Endothelial cell of umbilical vein (primary cell): ENCODE data around the gene UBASH3A. TPM values are rescaled to one million over a fixed set of nuclear protein-coding genes. Genes with fewer than 3 reads are reported as not detected.

Source experiments
- BruUV-seq: library from RNA; stranded (reverse); fragments of 400-500 nt; replicated peaks from 2 replicates; lab custom pipeline; 2021; lab: Mats Ljungman, UMichigan
- CTCF ChIA-PET: fragments of 300-600, 350-600 bp; sonication (Branson Sonifier 250); formaldehyde crosslinking; loops from one replicate; lab custom pipeline; 2021; ENCODE audit warnings: antibody characterized with exemption, inconsistent platforms; lab: Charles Lee
- POLR2A ChIA-PET: fragments of 300-600, 350-600 bp; sonication (Branson Sonifier 250); formaldehyde crosslinking; loops from one replicate; lab custom pipeline; 2021; ENCODE audit warnings: antibody characterized with exemption, inconsistent platforms; lab: Charles Lee
- DNase-seq: peaks from one replicate; pipeline ENCODE4 v3.0.0-alpha.2; 2011; ENCODE audit warnings: low read depth, low spot score
- FAIRE-seq: peaks from 2 replicates; lab custom pipeline; 2011; peaks lifted over from hg19 to GRCh38; lab: Jason Lieb, UNC
- H2AFZ ChIP-seq: 2 replicates; pipeline ENCODE4 v1.6.0; 2012; ENCODE audit warnings: low read depth, low read length, control low read depth, inconsistent platforms
- H3K27ac ChIP-seq: 2 replicates; pipeline ENCODE4 v1.5.1; 2011; ENCODE audit warnings: low read depth, mild to moderate bottlenecking, control low read depth, low read length, moderate library complexity; ENCODE audit not compliant: insufficient read depth
- H3K27me3 ChIP-seq, 2 experiments: 2 replicates each; pipeline versions ENCODE4 v1.6.0 to v1.6.1; 2011; ENCODE audit warnings: low read length in 2 of 2, mixed read lengths in 1 of 2; ENCODE audit not compliant: control insufficient read depth in 2 of 2, insufficient read depth in 2 of 2
- H3K36me3 ChIP-seq, 2 experiments: 2 replicates in 1 of 2; 3 replicates in 1 of 2; pipeline ENCODE4 v1.5.1; 2011; ENCODE audit warnings: low read length in 2 of 2, mild to moderate bottlenecking in 1 of 2, moderate library complexity in 1 of 2; ENCODE audit not compliant: control insufficient read depth in 2 of 2, insufficient read depth in 2 of 2; ENCODE audit errors: extremely low read depth in 1 of 2
- H3K4me1 ChIP-seq: 3 replicates; pipeline ENCODE4 v1.5.1; 2011; ENCODE audit warnings: mild to moderate bottlenecking, low read length; ENCODE audit not compliant: control insufficient read depth, insufficient read depth; ENCODE audit errors: extremely low read depth
- H3K4me2 ChIP-seq: 2 replicates; pipeline ENCODE4 v1.6.1; 2011; ENCODE audit warnings: low read length, control low read depth, mixed read lengths; ENCODE audit not compliant: insufficient read depth
- H3K4me3 ChIP-seq, 3 experiments: fragments of 200-600 bp in 1 of 3; sonication (generic), shearing (Covaris generic) in 1 of 3; replicated peaks in 1 of 3; 2 replicates each; pipeline ENCODE4 v1.5.1; 2011 to 2016; ENCODE audit warnings: control low read depth in 3 of 3, low read length in 3 of 3, mild to moderate bottlenecking in 2 of 3, inconsistent platforms in 1 of 3, low read depth in 1 of 3, moderate library complexity in 1 of 3; ENCODE audit not compliant: insufficient read depth in 1 of 3
- H3K79me2 ChIP-seq: 2 replicates; pipeline ENCODE4 v1.6.0; 2012; ENCODE audit warnings: low read length, inconsistent platforms; ENCODE audit not compliant: control insufficient read depth, insufficient read depth
- H3K9ac ChIP-seq: replicated peaks from 2 replicates; pipeline ENCODE3; 2011; ENCODE audit warnings: low read length, control low read depth; ENCODE audit not compliant: insufficient read depth; ENCODE audit errors: extremely low read depth
- H3K9me1 ChIP-seq: replicated peaks from 3 replicates; pipeline ENCODE4 v1.6.0; 2011; ENCODE audit warnings: mild to moderate bottlenecking, low read length; ENCODE audit not compliant: control insufficient read depth, insufficient read depth; ENCODE audit errors: extremely low read depth
- H3K9me3 ChIP-seq: replicated peaks from 2 replicates; pipeline ENCODE4 v1.5.1; 2012; ENCODE audit warnings: low read length, inconsistent platforms; ENCODE audit not compliant: control insufficient read depth, insufficient read depth
- H4K20me1 ChIP-seq: replicated peaks from 2 replicates; pipeline ENCODE3; 2011; ENCODE audit warnings: mild to moderate bottlenecking, low read length; ENCODE audit not compliant: control insufficient read depth, insufficient read depth; ENCODE audit errors: extremely low read depth
- CTCF ChIP-seq, 2 donors: IDR thresholded peaks; 1 replicate in 1 of 2; 2 replicates in 1 of 2; pipeline ENCODE4 v1.5.1; 2011; ENCODE audit warnings: low read length in 2 of 2, mild to moderate bottlenecking in 2 of 2, moderate library complexity in 2 of 2, control low read depth in 1 of 2, inconsistent platforms in 1 of 2, low read depth in 1 of 2; ENCODE audit not compliant: insufficient read depth in 1 of 2; ENCODE audit errors: extremely low read depth in 1 of 2
- FOS ChIP-seq: IDR thresholded peaks from 2 replicates; pipeline ENCODE4 v1.6.1; 2011; ENCODE audit warnings: mild to moderate bottlenecking, low read length, moderate library complexity, borderline replicate concordance; ENCODE audit not compliant: insufficient read depth
- GATA2 ChIP-seq: IDR thresholded peaks from 2 replicates; pipeline ENCODE4 v1.7.0; 2011; ENCODE audit warnings: low read depth, mild to moderate bottlenecking, moderate library complexity, mixed read lengths, low read length; ENCODE audit not compliant: insufficient read length, insufficient read depth
- MAX ChIP-seq: IDR thresholded peaks from 2 replicates; pipeline ENCODE4 v1.6.1; 2011; ENCODE audit not compliant: insufficient read depth, insufficient read length
- MYC ChIP-seq: IDR thresholded peaks from one replicate; pipeline ENCODE4 v1.6.1; 2011; ENCODE audit warnings: mild to moderate bottlenecking, low read depth, low read length
- POLR2A ChIP-seq: IDR thresholded peaks from 2 replicates; pipeline ENCODE4 v1.6.1; 2012; ENCODE audit warnings: low read depth, mild to moderate bottlenecking, control low read depth, low read length
- POLR2AphosphoS5 ChIP-seq: IDR thresholded peaks from 2 replicates; pipeline ENCODE4 v1.6.1; 2012; ENCODE audit warnings: low read depth, mild to moderate bottlenecking, control low read depth, low read length, moderate library complexity; ENCODE audit not compliant: insufficient read depth
- dilution Hi-C: fragments of 300-500 bp; cut with MboI; formaldehyde crosslinking; loops from one replicate; pipeline ENCODE4 v1.15.0; 2019; ENCODE audit warnings: low sequenced_read_pairs; ENCODE audit not compliant: extremely low pct_ligation_motif_present
- intact Hi-C: fragments of 100-400 bp; cut with micrococcal nuclease; formaldehyde crosslinking; loops from one replicate; pipeline ENCODE4 v1.10.0; 2022
- polyA plus RNA-seq, 4 experiments: library from polyadenylated mRNA; depleted of rRNA in 3 of 4; stranded (reverse) in 3 of 4; unstranded in 1 of 4; fragments of >200 nt; gene quantifications; 2 replicates each; pipeline versions ENCODE4 v1.2.1 to v1.2.3, GENCODE V29; 2011 to 2012; ENCODE audit warnings: missing spikeins in 1 of 4
- total RNA-seq: library from RNA; stranded (reverse); gene quantifications from 2 replicates; pipeline ENCODE4 v1.2.3, GENCODE V29; 2021

Gene UBASH3A
- total and polyA plus RNA-seq, 2 donors (not counting 3 experiments of a cell fraction or from before 2014, with no cell fraction given), result not detected

- POLR2A ChIA-PET, result no interaction called here
- CTCF ChIA-PET, result no interaction called here
- no peak for FAIRE-seq
These were observed 8.4 kb upstream of the UBASH3A start for GRCh38 chr21:42395302-42395701.

More at GRCh38 chr21:42395302-42395701, 8.4 kb upstream of the UBASH3A start:
- intact Hi-C loops (no loop called here), dilution Hi-C loops (no loop called here)
- no peak for DNase-seq
- no peak overlapping the region for H3K4me2 ChIP-seq
- H3K4me3 ChIP-seq, result no peak overlapping the region
- H3K27ac ChIP-seq, result no peak overlapping the region
- peaks cover 2 to 29% of the 10 kb centered on the region in 2 experiments for H3K27me3 ChIP-seq
- TF ChIP-seq POLR2AphosphoS5 (no peak), MAX (no peak), GATA2 (no peak), MYC (no peak), FOS (no peak), POLR2A (no peak), CTCF (IDR thresholded peaks at IDR 0.05; ENCODE audit: extremely low read depth in 1 of 2, insufficient read depth in 1 of 2, low read depth in 1 of 2, low read length in 2 of 2) (no peak)
- no peaks in the 10 kb centered on the region for H3K9me3 ChIP-seq
- no peak overlapping the region for H3K9ac ChIP-seq
- no peaks in the 10 kb centered on the region for H3K9me1 ChIP-seq
- H2AFZ ChIP-seq, result no peak overlapping the region
- no TSS peak for BruUV-seq
- no peaks in the 10 kb centered on the region for H3K4me1 ChIP-seq
- H3K79me2 ChIP-seq, result no peaks in the 10 kb centered on the region
- no peaks in the 10 kb centered on the region for H4K20me1 ChIP-seq
- H3K36me3 ChIP-seq, result no peaks in the 10 kb centered on the region
